Right ventricle myocardium inferior (tissue), 1 donor: Measurements from ENCODE around the gene RXRA. TPM values are rescaled to one million over a fixed set of nuclear protein-coding genes. Genes with fewer than 3 reads are reported as not detected.

Source experiments
- ATAC-seq: fragments of 200-7000 bp; cut with Tn5 transposase; one replicate; pipeline ENCODE4 v1.9.1; 2020; ENCODE audit warnings: mild to moderate bottlenecking, moderate library complexity
- DNase-seq: peaks from one replicate; pipeline ENCODE4 v3.0.0; 2021; ENCODE audit errors: missing footprints
- intact Hi-C: fragments of 100-400 bp; cut with DNase I; formaldehyde crosslinking; loops from one replicate; pipeline ENCODE4 v1.11.0; 2022
- total RNA-seq: library from RNA; stranded (reverse); fragmentation: NEBNext Ultra II Directional; extraction: Animal tissue kit (Norgen Biotek cat#: 25700); gene quantifications from one replicate; pipeline ENCODE4 v1.2.1, GENCODE V29; 2021
- donor health status: DM: no; HTN: yes; CAD: no; lungs with severe emphysema.

Gene RXRA
- total RNA-seq, 1 donor from 2014 or later = 91.1 TPM

GRCh38 chr9:134343637-134344036, 17.4 kb downstream of the RXRA start:
- peak; percentile 87 for DNase-seq
- intact Hi-C loops = no loop called here
- ATAC-seq = peak; percentile 32

GRCh38 chr9:134344068-134344799, 18.0 kb downstream of the RXRA start:
- DNase-seq = peak; percentile 93
- intact Hi-C loops = no loop called here
- peak; percentile 11 for ATAC-seq

- intact Hi-C loops = no loop called here
- DNase-seq = no peak
- peak; percentile 8 for ATAC-seq
Measured at GRCh38 chr9:134344800-134345310, 18.6 kb downstream of the RXRA start.

GRCh38 chr9:134345737-134346136, 19.5 kb downstream of the RXRA start:
- ATAC-seq (no peak), DNase-seq (no peak)
- intact Hi-C loops = no loop called here

- no peak for ATAC-seq
- DNase-seq = no peak
- intact Hi-C loops = no loop called here
Measured at GRCh38 chr9:134346151-134346550, 19.9 kb downstream of the RXRA start.

- no peak for ATAC-seq
- intact Hi-C loops = no loop called here
- DNase-seq = no peak
Measured at GRCh38 chr9:134346840-134347583, 20.8 kb downstream of the RXRA start.

- no peak for DNase-seq
- intact Hi-C loops = no loop called here
- no peak for ATAC-seq
Measured at GRCh38 chr9:134347996-134348395, 21.7 kb downstream of the RXRA start.

- no peak for ATAC-seq
- intact Hi-C loops = no loop called here
- DNase-seq = no peak
Measured at GRCh38 chr9:134348404-134349155, 22.3 kb downstream of the RXRA start.

GRCh38 chr9:134349936-134350335, 23.7 kb downstream of the RXRA start:
- ATAC-seq = no peak
- intact Hi-C loops = no loop called here

GRCh38 chr9:134350416-134350994, 24.2 kb downstream of the RXRA start:
- no peak for DNase-seq
- intact Hi-C loops = no loop called here
- ATAC-seq = no peak

More at GRCh38 chr9:134349936-134350335, 23.7 kb downstream of the RXRA start:
- no peak for DNase-seq

GRCh38 chr9:134351606-134352176, 25.4 kb downstream of the RXRA start:
- no peak for DNase-seq
- intact Hi-C loops = no loop called here
- ATAC-seq = no peak

GRCh38 chr9:134352247-134352933, 26.1 kb downstream of the RXRA start:
- DNase-seq (no peak), ATAC-seq (no peak)
- intact Hi-C loops = no loop called here

- intact Hi-C loops = no loop called here
- DNase-seq (no peak), ATAC-seq (peak; percentile 69)
Measured at GRCh38 chr9:134353539-134353938, 27.3 kb downstream of the RXRA start.

- ATAC-seq = no peak
- DNase-seq = no peak
Measured at GRCh38 chr9:134355158-134355557, 28.9 kb downstream of the RXRA start.

GRCh38 chr9:134355561-134356279, 29.5 kb downstream of the RXRA start:
- ATAC-seq (no peak), DNase-seq (no peak)
- intact Hi-C loops = no loop called here

More at GRCh38 chr9:134355158-134355557, 28.9 kb downstream of the RXRA start:
- intact Hi-C loops = no loop called here

- ATAC-seq = no peak
Measured at GRCh38 chr9:134356496-134357470, 30.5 kb downstream of the RXRA start.

More at GRCh38 chr9:134356496-134357470, 30.5 kb downstream of the RXRA start:
- intact Hi-C loops = no loop called here
- DNase-seq = no peak
